ENCODE measurements around the gene KLHL26. TPM values are rescaled to one million over a fixed set of nuclear protein-coding genes. Genes with fewer than 3 reads are reported as not detected.

The KLHL26 gene
- total and polyA plus RNA-seq, 2 of the 13 experiments (the other 11 are each of a cell fraction or from before 2014, with no cell fraction given): 1.5 to 1.7 TPM

- WGBS (ENCODE audit: low lambda C conversion rate): under 1% methylated on average over 39 of the region's 44 CpGs
- no peak overlapping the region for H3K27ac ChIP-seq (ENCODE audit: extremely low read length, insufficient read depth, low read length)
- peaks cover 0 to 6% of the 10 kb centered on the region in 2 experiments; a peak in 1 of 5 replicates for H3K27me3 ChIP-seq (ENCODE audit: control insufficient read depth in 1 of 2, insufficient read depth in 2 of 2, low read length in 2 of 2)
- H3K9ac ChIP-seq (ENCODE audit: insufficient read depth, low read depth, low read length): no peak overlapping the region
- peaks cover 8% of the 10 kb centered on the region for H3K79me2 ChIP-seq (ENCODE audit: insufficient read depth, low read length)
- no peaks in the 10 kb centered on the region for H3K9me3 ChIP-seq (ENCODE audit: low read length)
- ATAC-seq (peak; percentile 89), DNase-seq (ENCODE audit: low spot score) (peak; percentile 90), FAIRE-seq (peak; percentile 79)
- CTCF ChIA-PET (ENCODE audit: low intra/inter-chr PET ratio, low total read pairs): interaction anchor here (1.0 kb wide), 1 partner anchor 116 kb away, joined by 3 read pairs; no protein-coding TSS in a partner anchor
- peak overlapping the region; percentile 75 to 89 (median 84) for H3K4me3 ChIP-seq (replicated peaks in 1 of 3; ENCODE audit: insufficient read depth in 1 of 3, low read depth in 2 of 3, low read length in 3 of 3)
- intact Hi-C loops (cut with micrococcal nuclease; ENCODE audit: unreplicated experiment) (no loop called here), in situ Hi-C loops (cut with HindIII; ENCODE audit: extremely low pct_ligation_motif_present, low pct_unique_long_range_greater_than_20kb) (no loop called here)
- peaks cover 40% of the 10 kb centered on the region for H3K4me1 ChIP-seq (ENCODE audit: insufficient read depth, low read length)
- peak overlapping the region; percentile 98 for H3K4me2 ChIP-seq (ENCODE audit: low read depth, low read length)
- no peak overlapping the region for H2AFZ ChIP-seq (ENCODE audit: low read length)
- no peaks in the 10 kb centered on the region for H3K36me3 ChIP-seq (replicated peaks in 1 of 2; ENCODE audit: control insufficient read depth in 1 of 2, insufficient read depth in 2 of 2, low read length in 2 of 2)
- H4K20me1 ChIP-seq (ENCODE audit: insufficient read depth, low read length): no peaks in the 10 kb centered on the region
- BruUV-seq (replicated peaks): no TSS peak
- POLR2A ChIA-PET: no interaction called here
- TF ChIP-seq TBX3 (IDR thresholded peaks at IDR 0.05; ENCODE audit: borderline replicate concordance) (peak; percentile 65; the same call in 1 of the 2 replicates), PHB2 (IDR thresholded peaks at IDR 0.05; ENCODE audit: partially characterized antibody) (no peak), NFYB (CRISPR knock-in tag; IDR thresholded peaks at IDR 0.05) (peak; percentile 43; the same call in 1 of the 2 replicates), ZNF407 (CRISPR knock-in tag; IDR thresholded peaks at IDR 0.05; ENCODE audit: not compliant biosample characterization) (no peak), ASH2L (IDR thresholded peaks at IDR 0.05; ENCODE audit: insufficient read length, low read depth, low read length) (peak; percentile 49), MAZ (IDR thresholded peaks at IDR 0.05; ENCODE audit: borderline replicate concordance, low read depth, low read length) (peak; percentile 60; the same call in 1 of the 2 replicates), MAZ (CRISPR knock-in tag; IDR thresholded peaks at IDR 0.05; ENCODE audit: low read depth) (no peak; the same call in 1 of the 2 replicates), HOMEZ (CRISPR knock-in tag; IDR thresholded peaks at IDR 0.05; ENCODE audit: low read depth) (peak; percentile 52; the same call in 1 of the 2 replicates), ZNF430 (CRISPR knock-in tag; IDR thresholded peaks at IDR 0.05) (0 out of 2 replicates have a peak, but pooled peaks have one; percentile 62), BORCS8-MEF2B (CRISPR knock-in tag; IDR thresholded peaks at IDR 0.05) (0 out of 2 replicates have a peak, but pooled peaks have one; percentile 30)
- TF ChIP-seq, protein P1, sequence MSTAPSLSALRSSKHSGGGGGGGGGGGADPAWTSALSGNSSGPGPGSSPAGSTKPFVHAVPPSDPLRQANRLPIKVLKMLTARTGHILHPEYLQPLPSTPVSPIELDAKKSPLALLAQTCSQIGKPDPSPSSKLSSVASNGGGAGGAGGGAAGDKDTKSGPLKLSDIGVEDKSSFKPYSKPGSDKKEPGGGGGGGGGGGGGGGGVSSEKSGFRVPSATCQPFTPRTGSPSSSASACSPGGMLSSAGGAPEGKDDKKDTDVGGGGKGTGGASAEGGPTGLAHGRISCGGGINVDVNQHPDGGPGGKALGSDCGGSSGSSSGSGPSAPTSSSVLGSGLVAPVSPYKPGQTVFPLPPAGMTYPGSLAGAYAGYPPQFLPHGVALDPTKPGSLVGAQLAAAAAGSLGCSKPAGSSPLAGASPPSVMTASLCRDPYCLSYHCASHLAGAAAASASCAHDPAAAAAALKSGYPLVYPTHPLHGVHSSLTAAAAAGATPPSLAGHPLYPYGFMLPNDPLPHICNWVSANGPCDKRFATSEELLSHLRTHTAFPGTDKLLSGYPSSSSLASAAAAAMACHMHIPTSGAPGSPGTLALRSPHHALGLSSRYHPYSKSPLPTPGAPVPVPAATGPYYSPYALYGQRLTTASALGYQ (CRISPR knock-in tag; IDR thresholded peaks at IDR 0.05): no peak
Observed at GRCh38 chr19:18636183-18636968, 452 bp upstream of the KLHL26 start.
